Thyroid gland (tissue), 4 donors: ENCODE measurements around the gene VPS26B. TPM values are rescaled to one million over a fixed set of nuclear protein-coding genes. Genes with fewer than 3 reads are reported as not detected.

Experiments used
- DNase-seq, 2 donors: peaks; one replicate each; pipeline ENCODE4 v3.0.0-alpha.2; 2019
- H3K27ac ChIP-seq, 3 donors: fragments of 200-600 bp; sonication (generic); 1 replicate in 2 of 3; 2 replicates in 1 of 3; pipeline ENCODE4 v1.5.1; 2016 to 2019; ENCODE audit warnings: mild to moderate bottlenecking in 1 of 3, moderate library complexity in 1 of 3
- H3K27me3 ChIP-seq: fragments of 200-600 bp; sonication (generic); one replicate; pipeline ENCODE4 v1.5.1; 2019
- H3K36me3 ChIP-seq, 2 donors: fragments of 200-600 bp; sonication (generic); one replicate each; pipeline ENCODE4 v1.5.1; 2016 to 2019
- H3K4me1 ChIP-seq, 2 donors: fragments of 200-600 bp; sonication (generic); one replicate each; pipeline ENCODE4 v1.5.1; 2017 to 2019
- H3K4me3 ChIP-seq, 3 donors: fragments of 200-600 bp; sonication (generic); replicated peaks in 1 of 3; 1 replicate in 2 of 3; 2 replicates in 1 of 3; pipeline ENCODE4 v1.5.1; 2016; ENCODE audit warnings: mild to moderate bottlenecking in 1 of 3
- H3K9me3 ChIP-seq: fragments of 200-600 bp; sonication (generic); one replicate; pipeline ENCODE4 v1.5.1; 2017
- POLR2A ChIP-seq, 2 donors: fragments of 450-650 bp; IDR thresholded peaks; one replicate each; pipeline ENCODE4 v1.6.1; 2017; ENCODE audit warnings: antibody characterized with exemption in 2 of 2, mild to moderate bottlenecking in 2 of 2, moderate library complexity in 1 of 2
- WGBS, 2 donors: methylation state at CpG; one replicate each; pipeline ENCODE4 v1.1.5; 2017; 5-methylcytosine and 5-hydroxymethylcytosine counted together
- intact Hi-C: fragments of 100-400 bp; cut with DNase I; formaldehyde crosslinking; loops from one replicate; pipeline ENCODE4 v1.15.1; 2023
- total RNA-seq, 4 donors: library from RNA; depleted of rRNA; stranded (reverse); fragments of >200 nt; gene quantifications; one replicate each; pipeline ENCODE4 v1.2.3, GENCODE V29; 2016
- TF ChIP-seq, protein P1 (sequence below), 6 experiments: fragments of 200-600 bp in 3 of 6; fragments of 450-650 bp in 3 of 6; sonication (generic) in 3 of 6; IDR thresholded peaks; one replicate each; pipeline ENCODE4 v1.5.1; 2016 to 2019; ENCODE audit warnings: antibody characterized with exemption in 6 of 6, mild to moderate bottlenecking in 2 of 6, inconsistent platforms in 1 of 6, moderate library complexity in 1 of 6

The VPS26B gene
- total RNA-seq, 4 donors from 2014 or later: 40.8 to 51.3 (median 44.4) TPM

- Histone ChIP-seq H3K36me3 (peaks cover 0 to 5% of the 10 kb centered on the region in 2 donors), H3K27me3 (no peaks in the 10 kb centered on the region), H3K9me3 (no peaks in the 10 kb centered on the region), H3K4me1 (peaks cover 22 to 25% of the 10 kb centered on the region in 2 donors), H3K4me3 (peak overlapping the region; percentile 38 to 72 (median 71)), H3K27ac (peak overlapping the region; percentile 81 to 94 (median 91))
- WGBS, 2 donors: 0% methylated on average over 8 to 31 of the region's 93 CpGs
- peak; percentile 72 to 73 for DNase-seq
- intact Hi-C loops: no loop called here
- peak in 1 of 2 donors; percentile 52 for TF ChIP-seq POLR2A (IDR thresholded peaks at IDR 0.05)
- TF ChIP-seq, protein P1, sequence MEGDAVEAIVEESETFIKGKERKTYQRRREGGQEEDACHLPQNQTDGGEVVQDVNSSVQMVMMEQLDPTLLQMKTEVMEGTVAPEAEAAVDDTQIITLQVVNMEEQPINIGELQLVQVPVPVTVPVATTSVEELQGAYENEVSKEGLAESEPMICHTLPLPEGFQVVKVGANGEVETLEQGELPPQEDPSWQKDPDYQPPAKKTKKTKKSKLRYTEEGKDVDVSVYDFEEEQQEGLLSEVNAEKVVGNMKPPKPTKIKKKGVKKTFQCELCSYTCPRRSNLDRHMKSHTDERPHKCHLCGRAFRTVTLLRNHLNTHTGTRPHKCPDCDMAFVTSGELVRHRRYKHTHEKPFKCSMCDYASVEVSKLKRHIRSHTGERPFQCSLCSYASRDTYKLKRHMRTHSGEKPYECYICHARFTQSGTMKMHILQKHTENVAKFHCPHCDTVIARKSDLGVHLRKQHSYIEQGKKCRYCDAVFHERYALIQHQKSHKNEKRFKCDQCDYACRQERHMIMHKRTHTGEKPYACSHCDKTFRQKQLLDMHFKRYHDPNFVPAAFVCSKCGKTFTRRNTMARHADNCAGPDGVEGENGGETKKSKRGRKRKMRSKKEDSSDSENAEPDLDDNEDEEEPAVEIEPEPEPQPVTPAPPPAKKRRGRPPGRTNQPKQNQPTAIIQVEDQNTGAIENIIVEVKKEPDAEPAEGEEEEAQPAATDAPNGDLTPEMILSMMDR (IDR thresholded peaks at IDR 0.05): no peak
Measured at GRCh38 chr11:134224710-134225664, 516 bp downstream of the VPS26B start.

DNA sequence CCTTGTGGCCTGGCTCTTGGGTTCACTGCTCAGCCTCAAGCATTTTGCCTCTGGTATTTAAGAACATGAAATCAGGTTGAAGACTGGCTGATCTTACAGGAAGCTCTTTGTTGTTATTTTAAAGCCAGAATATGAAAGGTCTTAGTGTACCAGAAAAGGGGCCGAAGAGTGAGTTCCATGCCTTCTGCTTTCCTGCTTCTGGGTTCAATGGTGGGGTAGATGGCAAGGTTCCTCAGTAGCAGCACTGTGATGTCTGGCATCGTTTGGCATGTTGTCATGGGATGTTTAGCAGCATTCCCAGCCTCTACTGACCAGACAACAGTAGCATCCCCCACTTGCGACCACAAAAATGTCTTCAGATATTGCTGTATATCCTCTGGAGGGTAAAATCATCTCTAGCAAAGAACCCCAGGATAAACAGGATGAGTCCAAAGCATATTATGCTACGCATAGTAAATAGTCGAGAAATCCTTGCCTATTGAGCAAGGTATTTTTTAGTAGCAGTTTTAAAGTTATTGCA lies 2.4 kb downstream of the VPS26B start:
- H3K27ac ChIP-seq: no peak overlapping the region
- no peaks in the 10 kb centered on the region for H3K9me3 ChIP-seq
- intact Hi-C loops: loop anchor here (2.0 kb wide), 1 partner anchor 24 kb away; no protein-coding TSS in a partner anchor
- no peaks in the 10 kb centered on the region for H3K27me3 ChIP-seq
- no peaks in the 10 kb centered on the region for H3K36me3 ChIP-seq
- TF ChIP-seq, protein P1 (IDR thresholded peaks at IDR 0.05): no peak
- no peak for TF ChIP-seq POLR2A (IDR thresholded peaks at IDR 0.05)
- H3K4me1 ChIP-seq: peaks cover 25 to 30% of the 10 kb centered on the region in 2 donors
- WGBS, 2 donors: 90 to 93% methylated on average over 5 of the region's 5 CpGs
- no peak for DNase-seq
- no peak overlapping the region for H3K4me3 ChIP-seq

DNA sequence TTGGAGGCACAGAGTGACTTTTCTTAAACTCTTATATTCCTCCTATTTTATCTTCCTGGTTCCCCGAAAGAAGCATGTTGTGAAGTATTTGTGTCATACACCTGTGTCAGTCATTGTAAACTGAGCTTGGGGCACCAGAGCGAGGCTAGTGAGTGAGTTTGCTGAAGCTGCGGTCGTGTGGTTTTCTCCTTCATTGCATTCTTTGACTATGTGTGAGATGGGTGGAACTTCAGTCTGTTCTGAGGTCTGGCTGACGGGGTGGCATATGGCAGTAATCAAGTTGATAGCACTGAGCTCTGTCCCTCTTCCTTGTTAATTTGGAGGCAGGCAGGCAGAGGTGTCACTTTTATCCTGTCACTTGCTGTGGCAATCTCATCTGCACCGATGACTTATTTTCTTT lies 4.2 kb downstream of the VPS26B start:
- intact Hi-C loops: no loop called here

GRCh38 chr11:134229126-134229790 lies 4.8 kb downstream of the VPS26B start:
- TF ChIP-seq, protein P1 (IDR thresholded peaks at IDR 0.05): no peak
- TF ChIP-seq POLR2A (IDR thresholded peaks at IDR 0.05): no peak
- intact Hi-C loops: no loop called here
- 86 to 90% methylated on average over 6 of the region's 6 CpGs for WGBS, 2 donors

More for the DNA sequence above, 4.2 kb downstream of the VPS26B start:
- Histone ChIP-seq H3K27ac (no peak overlapping the region), H3K9me3 (no peaks in the 10 kb centered on the region), H3K4me1 (peaks cover 17 to 23% of the 10 kb centered on the region in 2 donors), H3K36me3 (no peaks in the 10 kb centered on the region), H3K27me3 (no peaks in the 10 kb centered on the region), H3K4me3 (no peak overlapping the region)
- DNase-seq: no peak
- TF ChIP-seq POLR2A (IDR thresholded peaks at IDR 0.05): no peak
- TF ChIP-seq, protein P1 (IDR thresholded peaks at IDR 0.05): no peak
- whole genome bisulfite sequencing, 2 donors: 89 to 94% methylated on average over 6 of the region's 6 CpGs

More at GRCh38 chr11:134229126-134229790, 4.8 kb downstream of the VPS26B start:
- Histone ChIP-seq H3K27ac (no peak overlapping the region), H3K4me3 (no peak overlapping the region), H3K4me1 (peaks cover 17 to 23% of the 10 kb centered on the region in 2 donors), H3K9me3 (no peaks in the 10 kb centered on the region), H3K27me3 (no peaks in the 10 kb centered on the region), H3K36me3 (no peaks in the 10 kb centered on the region)
- no peak for DNase-seq
